Measurements from ENCODE around the gene BET1L.
"Not testable (repeated sequence)": the region's sequence is repeated elsewhere in the genome, so short reads cannot be mapped to it uniquely, and the experiment has no call there.

Gene BET1L

GRCh38 chr11:230431-230830 lies 23.2 kb upstream of the BET1L start:
- DNase-seq (ENCODE audit: extremely low read depth in 1 of 2, low read depth in 1 of 2): no peak

DNA sequence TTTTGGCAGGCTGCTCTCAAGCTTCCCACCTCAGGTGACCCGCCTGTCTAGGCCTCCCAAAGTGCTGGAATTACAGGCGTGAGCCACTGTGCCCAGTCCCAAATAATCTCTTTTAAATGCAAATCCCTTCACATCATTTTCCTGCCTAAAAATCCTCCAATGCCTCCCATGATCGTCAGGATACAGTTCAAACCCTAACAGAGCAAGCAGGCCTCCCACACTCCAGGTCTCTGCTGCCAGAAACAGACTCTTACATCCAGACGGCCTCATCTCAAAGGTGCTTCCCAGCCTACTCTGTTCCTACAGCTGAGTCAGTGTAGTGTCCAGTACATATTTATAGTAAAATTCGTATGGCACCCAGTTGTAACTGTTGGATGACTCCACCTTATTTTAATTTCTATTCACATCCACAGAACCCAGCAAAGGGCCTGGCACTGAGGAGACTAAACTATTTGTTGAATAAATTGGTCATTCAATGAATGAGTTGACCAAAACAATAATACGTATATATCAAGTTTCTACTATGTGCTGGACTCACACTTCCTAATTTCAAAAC lies 20.7 kb upstream of the BET1L start:
- DNase-seq (ENCODE audit: extremely low read depth in 1 of 2, low read depth in 1 of 2): no peak

GRCh38 chr11:225734-226453 lies 18.7 kb upstream of the BET1L start:
- no peak for DNase-seq (ENCODE audit: extremely low read depth in 1 of 2, low read depth in 1 of 2)

DNA sequence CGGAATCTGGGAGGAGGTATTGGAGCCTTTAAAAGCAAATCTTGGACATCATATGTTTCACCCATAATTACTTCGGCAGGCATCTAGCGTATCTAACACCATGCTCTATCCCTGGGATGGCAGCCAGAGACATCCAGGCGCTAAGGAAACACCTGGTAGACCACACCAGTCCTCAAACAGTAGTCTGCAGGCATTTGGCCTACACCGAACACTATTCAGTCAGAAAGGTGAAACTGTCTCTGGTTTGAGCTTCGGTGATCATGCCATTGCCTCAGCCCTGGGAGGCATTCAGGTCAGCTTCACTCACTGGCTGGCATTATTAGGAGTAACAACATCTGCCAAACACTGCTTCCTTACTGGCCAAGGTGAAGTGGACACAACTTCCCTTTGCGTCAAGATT lies 17.2 kb upstream of the BET1L start:
- no peak for DNase-seq (ENCODE audit: extremely low read depth in 1 of 2, low read depth in 1 of 2)

GRCh38 chr11:223884-224283 lies 16.7 kb upstream of the BET1L start:
- DNase-seq (ENCODE audit: extremely low read depth in 1 of 2, low read depth in 1 of 2): no peak

DNA sequence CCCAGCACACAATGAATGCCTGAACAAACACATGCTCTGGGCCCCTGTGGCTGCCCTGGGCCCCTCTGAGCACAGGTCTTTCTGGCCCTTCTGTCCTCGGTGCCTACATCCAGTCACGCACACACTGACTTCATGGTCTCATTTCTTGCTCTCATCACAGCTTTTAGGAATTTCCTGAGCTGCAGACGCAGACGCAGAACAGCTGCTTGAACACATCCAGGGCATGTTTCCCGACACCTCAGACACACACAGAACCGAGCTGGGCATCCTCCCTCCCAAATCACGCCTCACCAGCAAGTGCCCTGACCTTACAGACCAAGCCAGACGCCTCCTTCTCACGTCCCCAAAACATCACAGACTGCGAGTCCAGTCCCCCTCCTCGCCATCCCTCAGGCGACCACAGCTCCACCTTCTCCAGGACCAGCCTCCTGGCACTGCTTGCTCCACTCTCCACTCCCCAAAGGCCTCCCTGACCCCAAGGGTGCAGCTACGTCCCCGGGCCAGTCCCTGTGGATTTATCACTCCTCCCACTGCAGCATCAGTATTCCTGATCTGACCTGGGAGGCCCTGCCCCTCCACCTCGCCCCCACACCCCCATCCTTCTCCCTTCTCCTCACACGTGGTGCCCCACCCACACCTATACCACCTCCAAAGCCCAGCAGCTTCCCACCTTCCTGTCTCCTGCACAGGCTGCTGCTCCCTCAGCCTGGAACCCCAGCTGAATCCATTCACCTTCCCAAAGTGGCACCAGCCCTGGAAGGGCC lies 16.0 kb upstream of the BET1L start:
- DNase-seq (ENCODE audit: extremely low read depth in 1 of 2, low read depth in 1 of 2): no peak

DNA sequence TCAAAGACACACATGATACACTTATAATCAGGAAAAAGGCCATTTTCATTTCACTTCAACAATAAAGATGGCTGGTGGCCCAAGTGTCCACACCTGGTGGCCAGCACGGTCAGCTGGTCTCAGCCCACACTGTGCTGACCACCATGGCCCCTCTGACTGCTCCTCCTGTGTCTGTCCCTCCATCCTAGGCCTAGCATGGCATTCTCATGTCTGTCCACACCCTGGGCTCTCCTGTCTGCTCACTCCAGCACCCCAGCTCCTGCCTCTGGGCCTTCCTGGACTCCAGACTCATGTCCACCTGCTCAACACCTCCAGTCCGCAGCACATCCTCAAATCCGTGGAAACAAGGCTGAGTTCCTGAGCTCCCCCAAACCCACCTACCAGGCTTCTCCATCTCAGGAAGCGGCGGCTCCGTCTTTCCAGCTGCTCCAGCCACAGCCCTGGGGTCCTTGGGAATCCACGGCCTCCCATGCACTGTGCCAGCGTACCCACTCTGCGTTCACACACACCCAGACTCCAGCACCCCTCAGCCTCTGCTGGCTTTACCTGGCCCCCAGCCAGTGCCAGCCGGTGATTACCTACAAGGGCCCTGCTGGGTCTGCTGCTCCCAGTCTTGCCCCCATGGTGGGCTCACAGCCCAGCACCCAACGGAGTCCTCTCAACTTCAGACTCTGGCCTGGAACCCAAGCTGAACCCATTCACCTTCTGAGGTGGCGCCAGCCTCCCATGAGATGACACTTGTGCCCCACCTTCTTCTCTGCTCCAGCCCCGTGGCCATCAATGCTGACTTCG lies 15.0 kb upstream of the BET1L start:
- no peak for DNase-seq (ENCODE audit: extremely low read depth in 1 of 2, low read depth in 1 of 2)

DNA sequence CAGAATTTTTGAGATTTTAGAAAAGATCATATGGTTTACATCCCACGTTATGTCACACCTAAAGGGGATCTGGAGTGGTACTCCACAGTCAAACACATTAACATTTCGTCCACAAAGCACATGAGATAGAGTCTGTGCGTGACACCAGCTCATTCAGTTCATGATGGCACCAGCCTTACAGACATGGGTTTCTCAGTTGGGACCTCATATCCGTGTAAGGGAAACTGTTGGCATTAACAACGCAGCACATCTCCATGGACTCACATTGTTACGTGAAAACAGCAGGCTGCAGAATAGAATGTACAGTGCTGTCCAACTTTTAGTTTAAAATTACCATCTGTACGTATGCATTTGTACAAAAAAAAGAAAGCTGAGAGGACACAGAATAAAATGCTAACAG lies 14.3 kb upstream of the BET1L start:
- DNase-seq (ENCODE audit: extremely low read depth in 1 of 2, low read depth in 1 of 2): no peak

- not testable (repeated sequence) for DNase-seq (ENCODE audit: extremely low read depth in 1 of 2, low read depth in 1 of 2)
Observed at GRCh38 chr11:220641-221215, 13.5 kb upstream of the BET1L start.

- no peak for DNase-seq (ENCODE audit: extremely low read depth in 1 of 2, low read depth in 1 of 2)
Observed at GRCh38 chr11:218815-219593, 11.8 kb upstream of the BET1L start.

- no peak for DNase-seq (ENCODE audit: extremely low read depth in 1 of 2, low read depth in 1 of 2)
Observed at GRCh38 chr11:217704-218103, 10.5 kb upstream of the BET1L start.

DNA sequence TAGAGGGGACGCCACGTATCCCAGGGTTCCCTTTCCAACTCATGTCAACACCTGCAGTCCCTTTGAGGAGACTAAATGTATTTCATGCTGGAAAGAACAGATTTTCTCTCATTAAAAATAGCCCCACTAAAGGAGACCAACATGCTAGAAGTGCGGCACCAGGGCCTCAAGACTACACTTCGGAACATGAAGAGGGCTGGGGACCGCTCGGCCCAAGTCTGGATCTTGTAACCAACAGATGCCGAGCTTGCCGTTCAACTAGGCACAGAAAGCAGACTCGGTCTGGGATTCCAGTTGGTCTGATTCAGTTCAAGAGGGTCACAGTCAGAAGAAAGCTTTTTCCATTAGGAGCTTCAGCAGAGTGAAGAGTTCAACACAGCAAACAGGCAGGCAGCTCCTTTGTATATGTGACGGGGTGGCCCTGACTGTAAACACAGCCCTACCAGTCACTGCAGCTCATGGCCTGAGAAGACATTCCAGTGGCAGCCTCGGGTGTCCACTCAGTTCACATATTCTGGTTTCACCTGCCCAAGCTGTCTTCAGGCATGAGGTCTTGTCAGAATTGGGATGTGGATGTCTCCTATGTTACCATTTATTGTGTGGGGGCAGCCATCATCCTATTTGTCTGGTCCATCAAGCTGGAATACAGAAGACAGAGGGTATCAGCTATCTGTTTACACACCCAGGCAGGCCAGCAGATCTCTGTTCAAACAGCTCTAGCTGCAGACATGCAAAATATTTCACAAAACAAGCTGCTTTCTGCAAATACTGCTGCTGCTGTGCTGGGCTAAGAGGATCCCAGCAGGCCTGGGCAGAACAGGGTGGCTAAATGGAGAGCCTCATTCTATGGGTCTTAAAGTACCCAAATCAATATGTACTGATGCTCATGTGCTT lies 9.1 kb upstream of the BET1L start:
- DNase-seq (ENCODE audit: extremely low read depth in 1 of 2, low read depth in 1 of 2): no peak

DNA sequence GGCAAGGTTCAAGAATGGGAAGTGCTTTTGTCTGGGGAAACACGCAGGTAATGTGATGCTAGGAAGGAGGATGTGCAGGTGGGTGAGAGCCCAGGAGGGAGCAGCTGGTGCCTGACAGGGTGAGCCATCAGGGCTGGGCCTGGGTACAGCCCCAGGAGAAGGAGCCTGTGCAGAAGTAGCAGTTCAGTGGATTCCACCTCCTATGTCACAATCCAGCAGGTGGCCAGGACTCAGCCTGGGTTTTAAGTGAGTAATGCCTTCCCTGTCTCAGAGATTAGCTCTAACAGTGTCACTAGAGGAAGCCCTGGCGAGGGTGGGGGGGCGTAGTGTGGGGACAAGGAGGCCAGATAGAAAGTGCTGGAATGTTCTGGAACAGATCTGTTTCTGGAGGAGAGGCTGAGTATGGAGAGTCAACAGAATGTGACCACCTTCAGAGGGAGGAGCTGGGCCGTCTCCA lies 8.4 kb upstream of the BET1L start:
- DNase-seq (ENCODE audit: extremely low read depth in 1 of 2, low read depth in 1 of 2): no peak

GRCh38 chr11:214083-214482 lies 6.9 kb upstream of the BET1L start:
- no peak for DNase-seq (ENCODE audit: extremely low read depth in 1 of 2, low read depth in 1 of 2)

GRCh38 chr11:213111-213510 lies 5.9 kb upstream of the BET1L start:
- DNase-seq (ENCODE audit: extremely low read depth in 1 of 2, low read depth in 1 of 2): no peak

DNA sequence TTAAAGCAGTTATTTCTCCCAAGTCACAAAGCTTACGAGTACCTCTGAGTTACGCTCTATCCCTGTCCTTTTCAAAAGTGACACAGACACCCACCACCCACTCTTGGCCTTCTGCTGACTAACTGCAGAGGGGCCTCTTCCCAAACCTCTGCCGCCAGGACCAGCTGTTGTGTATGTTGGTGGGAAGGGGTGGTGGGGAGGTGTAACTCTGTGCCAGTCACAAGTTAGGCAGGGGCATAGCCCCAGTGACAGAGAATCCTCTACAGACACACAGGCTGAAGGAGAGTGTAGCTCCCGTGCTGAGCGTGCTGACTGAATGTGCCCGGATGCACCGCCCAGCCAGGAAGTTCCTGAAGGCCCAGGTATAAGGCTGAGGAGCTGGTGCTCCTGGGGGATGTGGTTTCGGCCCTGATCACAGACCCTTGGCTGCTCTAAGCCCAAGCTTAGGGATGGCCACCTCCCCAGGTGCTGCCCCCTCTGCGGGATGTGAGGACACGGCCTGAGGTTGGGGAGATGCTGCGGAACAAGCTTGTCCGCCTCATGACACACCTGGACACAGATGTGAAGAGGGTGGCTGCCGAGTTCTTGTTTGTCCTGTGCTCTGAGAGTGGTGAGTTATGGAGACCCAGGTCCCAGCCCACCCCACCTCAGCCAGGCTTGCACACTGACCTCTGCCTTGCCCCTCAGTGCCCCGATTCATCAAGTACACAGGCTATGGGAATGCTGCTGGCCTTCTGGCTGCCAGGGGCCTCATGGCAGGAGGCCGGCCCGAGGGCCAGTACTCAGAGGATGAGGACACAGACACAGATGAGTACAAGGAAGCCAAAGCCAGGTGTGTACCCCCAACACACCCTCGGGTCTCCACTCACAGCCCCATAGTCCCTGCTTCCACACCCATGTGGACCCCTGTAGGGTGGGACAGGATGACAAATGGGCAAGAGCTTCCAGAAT lies 5.2 kb upstream of the BET1L start:
- no peak for DNase-seq (ENCODE audit: extremely low read depth in 1 of 2, low read depth in 1 of 2)

GRCh38 chr11:211741-212140 lies 4.5 kb upstream of the BET1L start:
- DNase-seq (ENCODE audit: extremely low read depth in 1 of 2, low read depth in 1 of 2): no peak

DNA sequence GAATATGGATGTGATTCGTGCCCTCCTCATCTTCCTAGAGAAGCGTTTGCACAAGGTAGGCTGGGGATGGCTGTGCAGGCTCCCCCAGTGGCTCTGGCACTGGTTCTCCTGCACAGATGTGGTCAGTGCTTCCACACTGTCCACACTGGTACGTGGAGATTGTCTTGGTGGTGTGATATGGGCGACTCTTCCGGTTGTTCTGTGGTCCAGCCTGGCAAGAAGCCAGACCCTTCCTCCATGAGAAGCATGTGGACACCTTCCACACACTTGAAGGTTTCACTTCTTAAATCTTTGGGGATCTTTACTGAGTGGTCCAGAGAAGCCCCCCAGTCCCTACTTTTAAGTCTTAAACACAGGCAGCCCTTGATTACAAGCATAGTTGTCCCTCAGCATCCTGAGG lies 4.1 kb upstream of the BET1L start:
- no peak for DNase-seq (ENCODE audit: extremely low read depth in 1 of 2, low read depth in 1 of 2)
